HUES6 (cell line): ENCODE measurements around the gene PAH.

Experiments used
- H3K27ac ChIP-seq: 2 replicates; pipeline ENCODE4 v1.7.0; 2013; ENCODE audit warnings: low read depth, mild to moderate bottlenecking, low read length, inconsistent platforms
- H3K27me3 ChIP-seq: 2 replicates; pipeline ENCODE4 v1.6.1; 2013; ENCODE audit warnings: low read length; ENCODE audit not compliant: control insufficient read depth, insufficient read depth
- H3K36me3 ChIP-seq: 2 replicates; pipeline ENCODE4 v1.6.1; 2013; ENCODE audit warnings: low read length; ENCODE audit not compliant: control insufficient read depth, insufficient read depth
- H3K4me1 ChIP-seq: 2 replicates; pipeline ENCODE4 v1.6.1; 2013; ENCODE audit warnings: low read length; ENCODE audit not compliant: control insufficient read depth, insufficient read depth
- H3K4me3 ChIP-seq: 2 replicates; pipeline ENCODE4 v1.5.1; 2013; ENCODE audit warnings: low read depth, low read length
- H3K9ac ChIP-seq: one replicate; pipeline ENCODE4 v1.6.1; 2013; ENCODE audit warnings: mild to moderate bottlenecking, low read length
- H3K9me3 ChIP-seq: 2 replicates; pipeline ENCODE4 v1.6.1; 2013; ENCODE audit warnings: low read depth, low read length; ENCODE audit not compliant: control insufficient read depth, insufficient read depth

The PAH gene

DNA sequence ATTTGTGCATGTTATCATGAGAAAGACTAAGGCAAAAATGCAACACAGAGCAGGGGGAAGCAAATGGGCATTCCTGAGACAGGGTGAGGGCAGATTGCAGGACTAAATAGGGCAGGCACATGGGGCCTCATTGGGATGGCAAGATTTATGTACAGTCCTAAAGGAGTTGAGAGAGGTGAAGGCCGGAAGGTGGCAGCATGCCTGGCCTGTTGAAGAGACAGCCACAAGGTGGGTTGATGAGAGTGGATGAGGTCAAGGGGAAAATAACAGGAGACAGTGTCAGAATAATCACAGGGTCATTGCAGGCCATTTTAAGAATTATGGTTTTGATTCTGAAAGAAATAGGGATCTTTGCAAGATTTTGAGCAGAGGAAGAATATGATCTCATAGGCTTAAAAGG, 21.0 kb downstream of the PAH start:
- H3K27ac ChIP-seq, result no peak overlapping the region
- H3K36me3 ChIP-seq, result no peaks in the 10 kb centered on the region
- no peaks in the 10 kb centered on the region for H3K4me1 ChIP-seq
- H3K9me3 ChIP-seq, result no peaks in the 10 kb centered on the region
- no peak overlapping the region for H3K9ac ChIP-seq
- no peak overlapping the region for H3K4me3 ChIP-seq
- no peaks in the 10 kb centered on the region for H3K27me3 ChIP-seq

GRCh38 chr12:102891756-102892155, 25.3 kb downstream of the PAH start:
- Histone ChIP-seq H3K4me3 (no peak overlapping the region), H3K27me3 (0 out of 2 replicates have a peak, but pooled peaks cover 2% of the 10 kb centered on the region), H3K36me3 (no peaks in the 10 kb centered on the region)

GRCh38 chr12:102888511-102888910, 28.5 kb downstream of the PAH start:
- no peaks in the 10 kb centered on the region for H3K9me3 ChIP-seq
- peaks cover 9% of the 10 kb centered on the region; the same call in 1 of the 2 replicates for H3K27me3 ChIP-seq
- H3K27ac ChIP-seq, result no peak overlapping the region
- H3K9ac ChIP-seq, result no peak overlapping the region
- H3K4me3 ChIP-seq, result no peak overlapping the region
- no peaks in the 10 kb centered on the region for H3K36me3 ChIP-seq
- H3K4me1 ChIP-seq, result peaks cover 7% of the 10 kb centered on the region; the same call in 1 of the 2 replicates

More at GRCh38 chr12:102891756-102892155, 25.3 kb downstream of the PAH start:
- H3K4me1 ChIP-seq, result peaks cover 7% of the 10 kb centered on the region; the same call in 1 of the 2 replicates
- no peak overlapping the region for H3K9ac ChIP-seq
- no peak overlapping the region for H3K27ac ChIP-seq
- no peaks in the 10 kb centered on the region for H3K9me3 ChIP-seq

DNA sequence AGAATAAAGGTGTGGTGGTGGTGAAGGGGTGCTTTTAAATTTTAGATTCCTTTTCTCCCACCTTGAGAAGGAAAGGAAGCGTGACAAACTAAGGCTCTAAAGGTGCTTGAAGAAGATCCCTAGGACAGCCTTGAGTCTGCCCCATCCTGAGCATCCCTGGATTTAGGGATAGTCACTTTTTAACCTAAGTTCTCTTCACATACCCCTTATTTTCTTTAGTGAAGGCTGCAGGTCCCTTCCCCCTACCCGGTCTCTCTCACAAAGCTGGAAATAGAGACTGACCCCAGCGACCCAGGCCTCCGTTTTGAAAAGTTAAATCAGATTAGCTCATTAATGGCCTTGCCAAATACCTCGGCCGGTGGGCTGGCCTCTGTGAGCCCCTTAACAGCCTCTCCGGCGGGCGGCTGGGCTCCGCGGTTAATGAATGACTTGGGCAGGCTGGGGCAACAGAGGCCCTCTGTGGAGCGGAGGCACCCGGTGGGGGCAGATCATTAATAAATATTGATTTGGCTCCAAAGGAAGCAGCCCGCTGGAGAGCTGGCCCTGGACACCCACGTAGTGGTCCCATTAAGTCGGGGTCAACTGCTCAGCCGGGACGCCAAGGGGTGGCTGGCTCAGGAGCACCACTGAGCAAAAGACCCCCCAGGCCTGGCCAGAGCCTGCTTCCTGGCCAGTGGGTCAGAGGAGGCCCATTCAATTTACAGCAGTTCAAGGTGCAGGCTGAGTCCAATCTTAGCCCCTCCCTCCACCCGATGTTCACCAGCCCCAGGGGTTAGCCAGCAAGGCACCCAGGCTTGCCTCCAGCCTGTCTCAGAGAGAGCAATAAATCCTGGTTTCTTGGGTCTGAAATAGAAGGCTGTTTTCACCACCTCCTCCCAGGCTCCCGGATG, 31.8 kb downstream of the PAH start:
- Histone ChIP-seq H3K27me3 (peaks cover 9% of the 10 kb centered on the region; the same call in 1 of the 2 replicates), H3K9me3 (no peaks in the 10 kb centered on the region), H3K9ac (no peak overlapping the region), H3K4me1 (peaks cover 7% of the 10 kb centered on the region; the same call in 1 of the 2 replicates), H3K4me3 (no peak overlapping the region), H3K27ac (no peak overlapping the region), H3K36me3 (no peaks in the 10 kb centered on the region)

DNA sequence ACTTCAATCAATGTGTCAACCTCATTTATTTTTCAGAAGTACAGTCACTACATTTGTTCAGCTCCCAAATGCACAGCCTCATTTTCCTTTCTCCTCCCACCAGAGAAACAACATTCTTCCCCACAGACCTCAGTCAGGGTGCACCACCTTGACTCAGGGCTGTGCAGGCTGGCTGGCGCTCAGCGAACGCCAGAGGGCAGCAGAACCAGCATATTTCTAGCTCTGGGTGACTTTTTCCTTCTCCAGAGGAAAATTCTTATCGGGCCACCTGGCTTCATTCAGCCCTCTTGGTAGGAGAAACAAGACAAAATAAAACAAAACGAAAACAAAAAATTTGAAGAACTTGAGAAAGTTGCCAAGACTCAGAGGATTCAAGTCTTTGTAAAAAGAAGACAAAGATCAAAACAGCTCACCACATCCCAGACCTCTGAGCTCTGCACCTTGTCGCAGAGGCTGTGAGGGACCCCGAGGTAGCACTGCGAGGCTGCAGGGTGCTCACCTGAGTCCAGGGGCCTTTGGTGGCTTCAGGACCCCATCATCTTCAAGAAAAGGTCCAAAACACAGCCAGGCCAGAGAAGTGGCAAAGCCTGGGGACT, 33.7 kb downstream of the PAH start:
- Histone ChIP-seq H3K9ac (no peak overlapping the region), H3K27me3 (peaks cover 6% of the 10 kb centered on the region; the same call in 1 of the 2 replicates), H3K4me3 (no peak overlapping the region), H3K9me3 (no peaks in the 10 kb centered on the region), H3K36me3 (no peaks in the 10 kb centered on the region), H3K4me1 (0 out of 2 replicates have a peak, but pooled peaks cover 1% of the 10 kb centered on the region), H3K27ac (no peak overlapping the region)

- Histone ChIP-seq H3K9me3 (no peaks in the 10 kb centered on the region), H3K36me3 (no peaks in the 10 kb centered on the region), H3K9ac (no peak overlapping the region), H3K27ac (no peak overlapping the region), H3K4me3 (no peak overlapping the region), H3K27me3 (peaks cover 6% of the 10 kb centered on the region; the same call in 1 of the 2 replicates), H3K4me1 (no peaks in the 10 kb centered on the region)
These were observed 36.3 kb downstream of the PAH start for GRCh38 chr12:102880783-102881182.

DNA sequence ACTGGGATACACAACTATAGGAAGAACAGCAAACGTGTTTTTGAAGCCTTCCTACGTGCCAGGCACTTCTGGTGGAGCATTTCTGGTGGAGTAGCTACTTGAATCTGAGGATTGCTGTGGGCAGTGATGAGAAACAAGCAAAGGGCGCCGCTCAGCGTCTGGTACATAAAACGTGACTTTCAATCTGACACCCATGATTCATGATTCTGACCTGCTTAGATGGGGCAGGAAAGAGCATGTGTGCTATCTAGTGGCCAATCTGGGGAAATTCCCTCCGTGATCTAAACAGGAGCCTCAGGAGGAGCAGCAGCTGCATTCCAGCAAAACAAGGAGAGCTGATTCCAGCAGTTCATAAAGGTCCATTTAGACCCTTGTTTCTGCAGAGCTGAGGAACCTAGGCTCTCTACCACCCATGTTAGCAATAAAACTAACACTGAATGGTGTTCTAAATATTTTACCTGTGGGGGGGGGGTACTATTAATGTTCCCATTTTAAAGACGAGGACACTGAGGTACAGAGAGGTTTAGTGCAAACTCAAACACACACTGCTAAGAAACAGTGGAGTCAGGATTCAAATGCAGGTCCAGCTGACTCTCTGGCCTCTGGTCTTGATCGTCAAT, 37.8 kb downstream of the PAH start:
- no peaks in the 10 kb centered on the region for H3K9me3 ChIP-seq
- no peaks in the 10 kb centered on the region for H3K4me1 ChIP-seq
- no peak overlapping the region for H3K27ac ChIP-seq
- H3K36me3 ChIP-seq, result no peaks in the 10 kb centered on the region
- H3K27me3 ChIP-seq, result peaks cover 6% of the 10 kb centered on the region; the same call in 1 of the 2 replicates
- H3K4me3 ChIP-seq, result no peak overlapping the region
- no peak overlapping the region for H3K9ac ChIP-seq

- Histone ChIP-seq H3K9me3 (no peaks in the 10 kb centered on the region), H3K4me1 (no peaks in the 10 kb centered on the region), H3K36me3 (no peaks in the 10 kb centered on the region), H3K27ac (no peak overlapping the region), H3K4me3 (no peak overlapping the region), H3K27me3 (no peaks in the 10 kb centered on the region), H3K9ac (no peak overlapping the region)
These were observed 40.2 kb downstream of the PAH start for GRCh38 chr12:102876883-102877282.

- Histone ChIP-seq H3K4me1 (no peaks in the 10 kb centered on the region), H3K27ac (no peak overlapping the region), H3K36me3 (no peaks in the 10 kb centered on the region), H3K4me3 (no peak overlapping the region), H3K9me3 (no peaks in the 10 kb centered on the region), H3K27me3 (no peaks in the 10 kb centered on the region), H3K9ac (no peak overlapping the region)
These were observed 42.2 kb downstream of the PAH start for GRCh38 chr12:102874819-102875218.

DNA sequence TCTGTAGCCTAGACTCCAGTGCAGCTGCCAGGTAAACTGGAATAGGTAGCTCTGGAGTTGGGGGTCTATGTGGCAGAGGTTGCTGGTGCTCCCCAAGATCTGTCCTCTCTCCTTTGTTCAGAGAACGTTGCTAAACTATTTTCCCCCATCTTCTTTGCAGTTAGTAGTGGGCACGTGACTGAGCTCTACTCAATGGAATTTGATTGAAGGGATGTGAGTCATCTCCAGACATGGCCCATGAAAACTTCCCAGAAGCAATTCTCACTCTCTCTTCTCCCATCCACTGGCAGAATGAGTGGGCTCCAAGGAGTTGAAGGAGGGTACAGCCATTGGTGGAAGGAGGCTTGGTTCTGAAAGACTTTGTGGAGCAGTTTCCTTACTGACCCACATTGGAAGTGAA, 44.0 kb downstream of the PAH start:
- Histone ChIP-seq H3K4me3 (no peak overlapping the region), H3K36me3 (no peaks in the 10 kb centered on the region), H3K4me1 (no peaks in the 10 kb centered on the region), H3K9ac (no peak overlapping the region), H3K27ac (no peak overlapping the region), H3K9me3 (no peaks in the 10 kb centered on the region), H3K27me3 (no peaks in the 10 kb centered on the region)

DNA sequence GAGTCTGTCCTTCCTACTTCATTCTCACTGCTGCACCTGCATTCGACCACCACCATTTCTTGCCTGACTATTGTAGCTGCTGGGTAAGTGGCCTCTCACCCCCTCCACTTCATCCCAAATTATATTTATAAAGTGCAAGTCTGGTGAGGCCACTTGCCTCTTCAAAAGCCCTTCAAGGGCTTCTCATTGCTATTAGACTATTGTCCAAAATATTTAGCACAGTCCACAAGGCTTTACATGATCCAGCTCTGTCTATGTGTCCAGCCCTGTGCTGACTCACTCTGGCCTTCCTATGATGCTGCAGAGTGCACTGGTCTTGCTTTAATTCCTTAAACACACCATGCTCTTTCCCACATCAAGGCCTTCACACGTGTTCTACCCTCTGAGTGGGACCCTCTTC, 46.0 kb downstream of the PAH start:
- Histone ChIP-seq H3K4me1 (no peaks in the 10 kb centered on the region), H3K9ac (no peak overlapping the region), H3K27ac (no peak overlapping the region), H3K9me3 (no peaks in the 10 kb centered on the region), H3K27me3 (no peaks in the 10 kb centered on the region), H3K4me3 (no peak overlapping the region), H3K36me3 (no peaks in the 10 kb centered on the region)
